ENCODE measurements around the gene SPEG.
"Not testable (repeated sequence)": the region's sequence is repeated elsewhere in the genome, so short reads cannot be mapped to it uniquely, and the experiment has no call there.

The SPEG gene

DNA sequence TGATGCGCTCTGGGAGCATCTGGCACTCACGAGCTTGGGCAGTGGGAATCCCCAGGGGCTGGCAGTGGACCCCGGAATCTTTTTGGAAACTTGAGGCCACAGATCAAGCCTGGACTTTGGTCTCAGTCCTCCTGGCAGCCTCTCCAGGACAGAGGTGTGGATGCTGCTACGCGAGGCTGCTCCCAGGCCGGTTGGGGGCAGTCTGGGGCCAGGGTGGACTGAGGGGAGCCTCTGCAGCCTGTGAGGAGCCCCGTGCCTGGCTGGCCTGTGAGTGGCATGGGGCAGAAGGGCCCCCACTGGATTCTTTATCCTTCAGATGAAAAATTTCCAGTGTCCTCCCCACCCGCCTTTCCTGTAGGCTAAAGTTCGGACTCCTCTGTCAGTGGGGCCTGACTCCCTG lies 29.2 kb upstream of the SPEG start:
- no peak for DNase-seq

DNA sequence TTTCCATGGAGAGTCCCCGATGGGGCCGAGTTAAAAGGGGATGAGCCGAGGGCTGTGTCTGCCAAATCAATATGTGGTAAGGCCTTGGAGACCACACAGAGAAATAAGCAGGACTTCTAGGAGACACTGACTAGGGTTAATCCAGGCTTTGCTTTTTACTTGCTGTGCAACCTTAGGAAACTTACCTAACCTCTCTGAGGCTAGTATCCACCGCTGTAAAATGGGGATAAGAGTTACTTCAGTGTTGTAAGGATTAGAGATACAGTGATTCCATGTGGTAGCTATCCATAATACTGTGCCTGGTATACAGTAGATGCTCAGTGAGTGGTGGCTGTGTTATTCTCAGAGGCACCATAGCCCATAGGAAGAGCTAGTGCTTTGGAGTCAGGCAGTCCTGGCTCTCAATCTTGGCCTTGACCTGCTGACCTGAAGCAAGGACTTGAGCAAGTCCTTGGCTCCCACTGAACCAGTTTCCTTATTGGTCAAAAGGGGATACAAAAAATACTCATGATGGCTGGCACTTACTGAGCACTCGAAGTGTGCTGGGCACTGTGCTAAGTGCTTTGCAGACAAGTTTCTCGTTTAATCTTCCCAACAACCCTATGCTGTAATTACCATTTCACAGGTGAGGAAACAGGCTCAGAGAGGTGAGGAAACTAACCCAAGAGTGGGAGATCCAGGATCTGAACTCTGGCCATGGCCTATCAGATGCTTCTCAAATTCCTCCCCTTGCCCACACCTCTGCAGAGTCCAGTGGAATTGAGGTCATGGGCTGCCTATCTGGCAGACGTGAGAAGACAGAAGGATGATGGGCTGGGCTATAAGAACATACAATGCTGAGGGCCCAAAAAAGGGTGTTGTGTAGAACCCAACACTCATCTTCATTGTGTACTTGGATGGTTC lies 28.4 kb upstream of the SPEG start:
- no peak for DNase-seq

DNA sequence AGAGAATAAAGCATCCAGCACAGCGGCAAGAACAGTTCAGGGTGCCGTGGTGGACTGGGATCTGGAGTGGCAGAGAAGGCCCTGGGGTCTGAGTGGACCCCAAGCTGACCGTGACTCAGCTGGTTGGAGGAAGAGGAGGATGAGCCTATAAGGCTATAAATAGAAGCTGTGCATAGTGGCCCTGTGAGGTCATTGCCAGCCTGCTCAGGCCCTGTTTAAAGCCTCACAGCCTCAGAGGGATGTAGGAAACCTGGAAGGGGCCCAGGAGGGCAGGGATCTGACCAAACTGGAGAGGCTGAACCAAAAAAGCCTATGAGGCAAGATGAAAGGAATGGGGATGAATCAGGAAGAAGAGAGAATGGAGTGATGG lies 27.8 kb upstream of the SPEG start:
- no peak for DNase-seq

DNA sequence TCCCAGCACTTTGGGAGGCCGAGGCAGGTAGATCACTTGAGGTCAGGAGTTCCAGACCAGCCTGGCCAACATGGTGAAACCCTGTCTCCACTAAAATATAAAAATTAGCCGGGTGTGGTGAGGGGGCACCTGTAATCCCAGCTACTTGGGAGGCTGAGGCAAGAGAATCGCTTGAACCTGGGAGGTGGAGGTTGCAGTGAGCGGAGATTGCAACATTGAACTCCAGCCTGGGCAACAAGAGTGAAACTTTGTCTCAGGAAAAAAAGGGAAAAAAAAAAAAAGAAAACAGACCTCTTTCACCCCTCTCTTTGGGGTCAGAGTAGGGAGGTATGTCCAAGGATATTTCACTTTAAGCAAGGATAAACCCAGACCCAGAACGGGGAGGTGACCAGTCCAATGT lies 27.3 kb upstream of the SPEG start:
- not testable (repeated sequence) for DNase-seq

DNA sequence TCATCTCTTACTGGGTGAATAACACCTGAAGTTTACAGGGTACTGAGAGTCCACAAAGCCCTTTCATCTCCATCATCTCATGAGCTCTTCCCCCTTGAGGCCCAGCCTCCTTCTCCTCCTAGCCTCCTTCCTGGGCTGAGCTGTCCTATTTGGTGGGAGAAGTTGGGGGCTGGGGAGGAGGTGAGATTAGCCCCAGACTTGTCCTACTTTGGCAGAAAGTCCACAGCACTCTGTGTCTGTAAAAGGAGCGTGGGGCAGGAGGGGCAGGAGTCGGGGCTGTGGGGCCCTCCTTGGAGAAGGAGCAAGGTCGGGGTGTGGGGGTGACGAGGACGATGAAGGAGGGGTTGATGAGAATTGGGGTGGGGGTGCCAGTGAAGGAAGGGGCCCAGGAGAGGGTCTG lies 26.4 kb upstream of the SPEG start:
- DNase-seq, result no peak

DNA sequence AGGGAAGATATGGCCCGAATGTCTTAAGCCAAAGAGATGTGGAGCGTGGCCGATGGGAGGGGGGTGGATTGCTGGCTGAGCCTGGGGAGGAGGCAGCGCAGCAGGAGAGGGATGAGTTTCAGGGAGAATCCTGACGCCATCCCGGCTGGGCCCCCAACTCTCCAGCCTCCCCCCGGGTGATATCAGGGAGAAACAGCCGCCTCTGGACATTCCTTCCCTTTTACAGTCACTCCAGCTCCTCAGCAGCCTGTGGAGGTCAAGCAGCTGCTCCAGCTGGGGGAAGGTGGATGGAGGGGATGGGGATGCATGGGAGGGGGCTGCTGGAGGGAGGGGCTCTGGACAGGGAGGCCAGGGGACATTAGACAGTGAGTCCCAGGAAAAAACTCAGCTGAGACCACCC lies 26.0 kb upstream of the SPEG start:
- no peak for DNase-seq

DNA sequence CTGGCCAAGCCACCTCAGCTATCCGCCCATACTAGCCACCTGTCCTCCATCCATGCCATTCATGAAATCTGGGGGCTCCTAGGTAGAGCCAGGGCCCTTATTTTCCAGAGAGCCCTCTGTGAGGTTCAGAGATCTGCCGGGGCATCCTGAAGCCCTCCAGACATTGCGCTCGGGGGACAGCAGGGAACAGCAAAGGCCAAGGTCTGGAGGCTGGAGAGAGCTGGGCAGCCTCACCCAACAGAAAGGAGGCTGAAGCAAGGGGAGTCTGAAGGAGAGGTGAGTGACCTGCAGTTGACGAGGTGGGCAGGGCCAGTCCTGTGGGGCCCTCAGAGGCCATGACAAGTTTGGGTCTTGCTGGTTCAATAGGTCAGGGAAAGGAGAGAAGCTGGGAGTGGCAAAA lies 25.0 kb upstream of the SPEG start:
- no peak for DNase-seq

DNA sequence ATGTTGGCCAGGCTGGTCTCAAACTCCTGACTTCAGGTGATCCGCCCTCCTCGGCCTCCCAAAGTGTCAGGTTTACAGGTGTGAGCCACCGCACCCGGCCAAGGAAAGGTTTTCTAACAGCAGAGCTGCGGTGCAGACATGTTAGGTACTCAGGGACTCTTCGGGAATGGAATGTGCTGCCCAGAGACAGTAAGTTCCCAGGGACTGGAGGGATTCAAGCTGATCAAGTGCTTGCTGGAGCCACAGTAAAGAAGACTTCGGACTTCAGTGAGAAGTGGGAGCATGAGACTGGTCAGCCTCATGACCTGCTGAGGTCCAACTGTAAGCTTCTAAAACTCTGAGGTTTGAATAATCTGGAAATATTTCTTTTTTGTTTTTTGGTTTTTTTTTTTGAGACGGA lies 24.3 kb upstream of the SPEG start:
- DNase-seq, result no peak

DNA sequence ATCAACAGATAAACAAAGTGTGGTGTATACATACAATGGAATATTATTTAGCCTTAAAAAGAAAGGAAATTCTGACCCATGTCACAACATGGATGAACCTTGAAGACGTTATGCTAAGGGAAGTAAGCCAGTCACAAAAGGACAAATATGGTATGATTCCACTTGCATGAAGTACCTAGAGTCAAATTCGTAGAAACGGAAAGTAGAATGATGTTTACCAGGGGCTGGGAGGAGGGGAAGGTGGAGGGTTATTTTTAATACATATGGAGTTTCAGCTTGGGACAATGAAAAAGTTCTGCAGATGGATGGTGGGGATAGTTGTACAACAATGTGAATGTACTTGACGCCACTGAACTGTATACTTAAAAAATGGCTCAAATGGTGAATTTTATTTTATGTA lies 19.8 kb upstream of the SPEG start:
- DNase-seq, result no peak

DNA sequence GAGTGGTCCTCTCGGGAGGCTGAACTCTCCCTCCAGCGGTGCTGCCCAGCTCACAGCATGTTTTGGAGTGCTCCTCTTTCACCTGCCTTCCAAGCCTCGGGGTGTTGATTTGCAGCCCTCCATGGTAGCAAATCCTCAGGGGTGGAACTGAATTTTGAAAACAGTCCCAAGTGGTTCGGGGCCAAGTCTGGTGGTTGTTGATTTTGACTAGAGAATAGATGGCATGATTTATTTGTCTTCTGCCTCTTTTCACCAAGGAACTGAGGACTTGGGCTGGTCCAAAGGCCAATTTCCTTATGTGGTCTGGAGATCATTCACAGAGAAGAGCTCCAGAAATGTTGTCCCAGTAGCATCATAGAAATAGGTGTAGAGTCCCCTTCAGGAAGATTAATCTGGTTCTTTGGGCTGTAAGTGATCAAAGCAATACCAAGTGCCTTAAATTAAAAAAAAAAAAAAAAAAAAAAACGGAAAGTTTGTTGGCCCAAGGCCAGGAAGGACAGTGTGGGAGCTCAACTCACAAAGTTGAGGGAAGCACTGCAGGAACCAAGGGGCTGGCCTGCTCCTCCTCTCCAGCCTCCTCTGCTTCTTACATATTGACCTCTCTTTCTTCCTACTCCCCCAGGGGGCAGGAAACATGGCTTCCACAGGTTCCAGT lies 18.9 kb upstream of the SPEG start:
- no peak for DNase-seq

DNA sequence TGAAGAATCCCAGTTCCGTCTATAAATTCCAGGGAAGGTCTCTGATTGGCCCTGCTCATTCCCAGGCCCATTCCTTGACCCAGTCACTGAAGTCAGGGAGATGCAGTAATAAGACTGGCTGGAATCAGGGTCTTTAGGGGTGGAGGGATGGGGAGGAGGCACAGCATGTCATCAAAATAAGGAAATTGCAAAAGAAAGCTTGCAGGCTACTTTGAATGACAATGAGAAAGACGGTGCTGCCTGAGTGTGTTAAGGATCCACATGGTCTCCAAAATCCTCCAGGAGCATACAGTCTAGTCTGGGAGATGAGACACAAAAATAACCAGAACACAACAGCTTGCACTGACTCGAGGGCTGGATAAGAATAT lies 18.4 kb upstream of the SPEG start:
- no peak for DNase-seq

DNA sequence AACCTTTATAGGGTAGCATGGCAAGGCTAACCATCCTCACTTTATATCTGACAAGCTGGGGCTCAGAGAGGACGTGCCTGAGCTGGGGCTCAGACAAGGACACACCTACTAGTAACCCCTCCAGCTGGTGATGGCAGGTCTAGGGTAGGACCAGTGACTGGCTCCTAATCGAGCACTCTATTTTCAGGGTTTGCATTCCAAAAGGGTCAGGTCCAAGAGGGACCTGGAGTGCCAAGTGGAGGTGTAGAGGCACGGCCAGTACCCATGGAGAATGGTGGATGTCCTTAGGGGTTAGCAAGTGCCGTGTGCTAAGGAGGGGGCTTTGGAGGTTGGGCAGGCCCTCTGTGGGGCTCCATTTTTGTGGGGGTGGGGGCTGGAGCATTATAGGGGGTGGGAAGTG lies 17.7 kb upstream of the SPEG start:
- DNase-seq, result no peak

DNA sequence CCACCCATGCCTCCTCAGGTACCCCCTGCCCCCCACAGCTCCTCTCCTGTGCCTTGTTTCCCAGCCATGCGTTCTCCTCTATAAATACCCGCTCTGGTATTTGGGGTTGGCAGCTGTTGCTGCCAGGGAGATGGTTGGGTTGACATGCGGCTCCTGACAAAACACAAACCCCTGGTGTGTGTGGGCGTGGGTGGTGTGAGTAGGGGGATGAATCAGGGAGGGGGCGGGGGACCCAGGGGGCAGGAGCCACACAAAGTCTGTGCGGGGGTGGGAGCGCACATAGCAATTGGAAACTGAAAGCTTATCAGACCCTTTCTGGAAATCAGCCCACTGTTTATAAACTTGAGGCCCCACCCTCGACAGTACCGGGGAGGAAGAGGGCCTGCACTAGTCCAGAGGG lies 17.3 kb upstream of the SPEG start:
- DNase-seq, result no peak

DNA sequence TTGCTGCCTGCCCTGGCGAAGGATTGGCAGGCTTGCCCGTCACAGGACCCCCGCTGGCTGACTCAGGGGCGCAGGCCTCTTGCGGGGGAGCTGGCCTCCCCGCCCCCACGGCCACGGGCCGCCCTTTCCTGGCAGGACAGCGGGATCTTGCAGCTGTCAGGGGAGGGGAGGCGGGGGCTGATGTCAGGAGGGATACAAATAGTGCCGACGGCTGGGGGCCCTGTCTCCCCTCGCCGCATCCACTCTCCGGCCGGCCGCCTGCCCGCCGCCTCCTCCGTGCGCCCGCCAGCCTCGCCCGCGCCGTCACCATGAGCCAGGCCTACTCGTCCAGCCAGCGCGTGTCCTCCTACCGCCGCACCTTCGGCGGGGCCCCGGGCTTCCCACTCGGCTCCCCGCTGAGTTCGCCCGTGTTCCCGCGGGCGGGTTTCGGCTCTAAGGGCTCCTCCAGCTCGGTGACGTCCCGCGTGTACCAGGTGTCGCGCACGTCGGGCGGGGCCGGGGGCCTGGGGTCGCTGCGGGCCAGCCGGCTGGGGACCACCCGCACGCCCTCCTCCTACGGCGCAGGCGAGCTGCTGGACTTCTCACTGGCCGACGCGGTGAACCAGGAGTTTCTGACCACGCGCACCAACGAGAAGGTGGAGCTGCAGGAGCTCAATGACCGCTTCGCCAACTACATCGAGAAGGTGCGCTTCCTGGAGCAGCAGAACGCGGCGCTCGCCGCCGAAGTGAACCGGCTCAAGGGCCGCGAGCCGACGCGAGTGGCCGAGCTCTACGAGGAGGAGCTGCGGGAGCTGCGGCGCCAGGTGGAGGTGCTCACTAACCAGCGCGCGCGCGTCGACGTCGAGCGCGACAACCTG lies 16.3 kb upstream of the SPEG start, which contains the start of gene DES:
TSS of gene DES (plus strand) at position 223 of the 857 bp plus-strand sequence. CDS start at position 309, 86 bp downstream.
- no peak for DNase-seq

DNA sequence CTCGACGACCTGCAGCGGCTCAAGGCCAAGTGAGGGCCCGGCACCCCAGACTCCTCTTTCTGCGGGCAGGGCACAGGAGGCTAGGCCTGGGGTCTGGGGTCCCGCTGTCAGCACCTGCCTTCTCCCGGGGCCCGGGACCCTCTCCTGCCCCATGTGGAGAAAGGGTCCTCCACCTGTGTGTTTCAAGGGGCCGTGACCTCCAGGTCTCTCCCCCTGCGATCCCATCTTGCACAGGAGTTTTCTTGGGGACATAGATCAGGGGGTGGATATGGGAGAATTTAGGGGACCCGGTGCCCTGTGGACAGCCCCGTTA lies 15.7 kb upstream of the SPEG start:
- DNase-seq, result no peak

DNA sequence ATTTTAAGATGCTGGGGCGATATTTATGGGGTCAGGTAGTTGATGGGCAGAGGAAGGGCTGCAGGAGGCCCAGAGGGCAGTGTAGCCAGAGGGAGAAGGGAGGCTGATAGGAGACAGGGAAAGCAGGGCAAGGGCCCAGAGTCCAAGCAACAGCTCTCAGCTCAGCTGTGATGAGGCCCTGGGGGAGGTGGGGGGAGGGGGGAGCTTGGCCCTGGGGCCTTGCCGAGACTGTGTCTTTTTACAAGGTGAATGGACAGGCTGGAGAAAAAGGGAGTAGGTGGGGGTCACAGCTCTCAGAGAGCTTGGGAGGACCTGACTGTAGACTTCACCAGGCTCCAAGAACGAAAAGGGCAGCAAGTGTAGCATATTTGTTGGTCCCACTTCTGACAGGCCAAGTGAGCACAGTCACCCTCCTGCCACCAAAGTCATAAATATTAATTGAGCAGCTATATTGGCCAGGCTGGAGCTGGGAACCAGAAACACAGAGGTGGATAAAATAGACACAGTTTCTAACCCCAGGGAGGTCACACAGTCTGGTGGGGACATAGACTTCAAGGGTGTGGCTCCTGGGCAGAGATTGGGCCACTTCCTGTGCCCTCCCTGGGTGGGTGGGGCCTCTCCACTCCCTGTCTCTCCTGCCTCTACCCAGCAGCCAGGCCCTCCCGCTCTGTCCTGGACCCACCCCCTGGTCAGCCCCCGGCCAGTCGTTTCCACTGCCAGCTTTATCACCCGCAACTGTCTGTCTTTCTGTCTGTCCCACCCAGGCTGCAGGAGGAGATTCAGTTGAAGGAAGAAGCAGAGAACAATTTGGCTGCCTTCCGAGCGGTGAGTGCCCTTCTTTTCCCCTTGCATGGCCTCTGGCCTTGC lies 15.1 kb upstream of the SPEG start:
- DNase-seq, result no peak

DNA sequence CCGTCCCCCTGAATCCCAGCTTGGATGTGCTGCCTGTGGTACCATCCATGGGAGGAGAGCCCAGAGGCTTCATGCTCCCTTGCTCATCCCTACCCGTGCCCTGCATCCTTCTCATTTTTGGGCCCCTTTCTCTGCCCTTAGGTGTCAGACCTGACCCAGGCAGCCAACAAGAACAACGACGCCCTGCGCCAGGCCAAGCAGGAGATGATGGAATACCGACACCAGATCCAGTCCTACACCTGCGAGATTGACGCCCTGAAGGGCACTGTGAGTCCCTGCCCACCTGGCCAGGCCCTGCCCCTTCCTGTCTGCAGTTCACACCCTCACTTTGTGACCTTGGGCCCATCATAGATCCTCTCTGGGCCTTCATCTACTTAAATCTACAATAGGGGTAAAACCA lies 14.0 kb upstream of the SPEG start:
- no peak for DNase-seq

DNA sequence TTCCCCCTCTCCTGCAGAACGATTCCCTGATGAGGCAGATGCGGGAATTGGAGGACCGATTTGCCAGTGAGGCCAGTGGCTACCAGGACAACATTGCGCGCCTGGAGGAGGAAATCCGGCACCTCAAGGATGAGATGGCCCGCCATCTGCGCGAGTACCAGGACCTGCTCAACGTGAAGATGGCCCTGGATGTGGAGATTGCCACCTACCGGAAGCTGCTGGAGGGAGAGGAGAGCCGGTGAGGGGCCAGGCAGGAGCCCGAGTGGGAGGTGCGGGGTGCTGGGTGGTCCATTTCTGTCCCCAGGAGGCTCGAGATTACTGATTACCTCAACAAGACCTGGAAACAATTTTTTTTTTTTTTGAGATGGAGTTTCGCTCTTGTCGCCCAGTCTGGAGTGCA lies 13.3 kb upstream of the SPEG start:
- no peak for DNase-seq

DNA sequence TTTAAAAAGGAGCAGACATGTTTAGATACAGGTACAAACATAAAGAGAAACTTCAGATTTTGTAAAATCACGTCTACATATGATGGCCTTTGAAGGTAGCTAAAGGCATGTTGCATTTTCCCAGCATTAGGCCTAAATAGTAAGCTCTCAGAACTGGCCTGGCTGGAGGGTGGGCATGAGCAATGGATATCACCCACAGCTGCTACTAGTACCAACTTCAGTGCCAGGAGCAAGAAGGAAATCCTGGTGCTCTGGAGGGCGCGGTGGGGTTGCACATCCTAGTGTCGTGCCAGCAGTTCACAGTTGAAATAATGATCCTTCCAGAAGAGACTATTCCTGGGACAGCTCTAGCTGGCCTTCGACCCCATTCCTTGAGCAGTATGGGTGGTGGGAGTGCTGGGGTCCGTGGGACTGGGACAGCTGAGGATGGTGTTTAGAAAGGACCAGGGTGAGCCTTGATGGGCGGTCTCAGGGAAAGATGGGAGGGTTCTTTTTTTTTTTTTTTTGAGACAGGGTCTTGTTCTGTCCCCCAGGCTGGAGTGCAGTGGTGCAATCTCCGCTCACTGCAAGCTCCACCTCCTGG lies 11.6 kb upstream of the SPEG start:
- DNase-seq, result no peak

DNA sequence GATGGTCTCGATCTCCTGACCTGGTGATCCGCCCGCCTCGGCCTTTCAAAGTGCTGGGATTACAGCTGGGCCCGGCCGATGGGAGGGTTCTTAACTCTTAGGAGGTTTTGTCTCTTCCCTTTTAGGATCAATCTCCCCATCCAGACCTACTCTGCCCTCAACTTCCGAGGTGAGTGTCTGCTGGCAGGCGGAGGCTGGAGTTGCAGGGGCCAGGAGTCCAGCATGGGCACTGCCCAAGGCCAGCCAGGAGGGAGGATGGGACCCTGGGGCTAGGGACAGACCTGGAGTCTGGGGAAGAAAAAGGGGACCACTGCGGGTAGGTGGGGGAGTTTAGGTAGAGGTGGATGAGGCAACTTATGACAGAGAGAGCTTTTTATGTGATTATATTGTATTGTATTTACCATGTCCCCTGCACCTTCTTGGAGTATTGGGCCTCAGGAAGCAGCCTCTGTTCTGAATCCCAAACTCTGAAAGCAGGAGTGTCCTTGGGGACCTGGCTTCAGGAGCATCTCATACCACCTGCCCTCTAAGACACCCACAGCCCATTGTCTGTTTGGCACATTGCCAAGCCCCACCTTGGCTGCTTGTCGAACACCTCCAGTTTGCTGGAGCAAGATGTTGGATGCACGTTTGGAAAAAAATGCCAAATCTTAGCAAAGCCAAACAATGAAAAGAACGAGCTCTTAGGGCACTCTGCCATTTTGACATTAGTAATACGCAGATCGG lies 10.8 kb upstream of the SPEG start:
- DNase-seq, result no peak

DNA sequence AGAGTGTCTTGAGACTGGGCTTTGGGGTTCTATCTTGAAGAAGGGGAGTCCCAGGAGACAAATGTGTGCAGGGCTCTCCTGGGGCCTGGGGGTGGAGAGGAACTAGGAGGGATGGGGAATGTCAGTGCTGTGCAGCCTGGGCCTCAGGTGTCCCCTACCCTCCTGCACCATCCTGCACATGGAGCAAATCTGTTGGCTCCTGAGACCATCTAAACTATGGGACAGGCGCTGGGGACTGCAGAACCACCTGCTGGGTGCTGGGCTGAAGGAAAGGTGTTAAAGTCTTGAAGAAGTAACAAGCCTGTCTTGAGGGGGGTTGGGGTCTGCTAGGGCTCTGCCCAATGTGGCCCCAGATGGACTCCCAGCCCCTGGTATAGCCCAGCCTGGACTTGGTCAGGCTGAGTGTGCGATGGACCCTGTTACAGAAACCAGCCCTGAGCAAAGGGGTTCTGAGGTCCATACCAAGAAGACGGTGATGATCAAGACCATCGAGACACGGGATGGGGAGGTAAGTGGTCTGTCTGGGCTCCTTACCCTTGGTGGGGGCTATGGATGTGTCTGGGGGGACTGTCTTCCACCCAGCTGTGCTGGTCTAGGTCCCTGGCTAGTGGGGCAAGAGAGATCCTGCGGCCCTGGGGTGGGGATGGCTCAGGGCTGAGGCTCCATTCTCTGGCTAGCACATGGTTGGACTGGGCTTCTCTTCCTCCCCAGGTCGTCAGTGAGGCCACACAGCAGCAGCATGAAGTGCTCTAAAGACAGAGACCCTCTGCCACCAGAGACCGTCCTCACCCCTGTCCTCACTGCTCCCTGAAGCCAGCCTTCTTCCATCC lies 9.2 kb upstream of the SPEG start:
- DNase-seq, result no peak

All from NCI-H1048 (cell line).